H1 (cell line): ENCODE measurements around the gene MEF2D. TPM values are rescaled to one million over a fixed set of nuclear protein-coding genes. Genes with fewer than 3 reads are reported as not detected.
A peak's percentile ranks its signal among the peaks of the same experiment; 100 is the strongest.

Source experiments
- CHD7 ChIP-seq: fragments of 300-600 bp; sonication (generic); IDR thresholded peaks from 2 replicates; pipeline ENCODE4 v1.7.1; 2012; ENCODE audit warnings: low read length, moderate library complexity, mild to moderate bottlenecking, inconsistent platforms; ENCODE audit not compliant: insufficient replicate concordance
- E2F6 ChIP-seq: IDR thresholded peaks from 2 replicates; pipeline ENCODE4 v1.6.1; 2012; ENCODE audit warnings: inconsistent platforms
- JUND ChIP-seq: IDR thresholded peaks from 2 replicates; pipeline ENCODE4 v1.6.1; 2011; ENCODE audit warnings: mild to moderate bottlenecking, improper control_type of control experiment, low read length
- POU5F1 ChIP-seq: IDR thresholded peaks from 2 replicates; pipeline ENCODE4 v1.6.1; 2011; ENCODE audit warnings: low read depth, mild to moderate bottlenecking, low read length, moderate library complexity
- RNF2 ChIP-seq: fragments of 200-900, 300-1000 bp; sonication (generic); IDR thresholded peaks from 2 replicates; pipeline ENCODE4 v1.7.1; 2016; ENCODE audit warnings: borderline replicate concordance, low read depth, mild to moderate bottlenecking, antibody characterized with exemption, low read length; ENCODE audit not compliant: poor library complexity, severe bottlenecking; ENCODE audit errors: missing control alignments
- SIRT6 ChIP-seq: IDR thresholded peaks from one replicate; pipeline ENCODE4 v1.7.1; 2012; ENCODE audit warnings: low read length, inconsistent platforms
- SP4 ChIP-seq: IDR thresholded peaks from 2 replicates; pipeline ENCODE4 v1.6.1; 2012; ENCODE audit warnings: low read length, inconsistent platforms
- TAF7 ChIP-seq: optimal IDR thresholded peaks from 2 replicates; pipeline ENCODE3; 2011; ENCODE audit warnings: low read depth, mild to moderate bottlenecking, inconsistent platforms, low read length, moderate library complexity, borderline replicate concordance
- TEAD4 ChIP-seq: IDR thresholded peaks from 2 replicates; pipeline ENCODE4 v1.6.1; 2012; ENCODE audit warnings: low read depth, low read length, inconsistent platforms, mixed read lengths
- polyA plus RNA-seq, 7 experiments: library from polyadenylated mRNA; depleted of rRNA in 3 of 7; stranded (reverse) in 5 of 7; unstranded in 2 of 7; fragments of >200 nt in 5 of 7; fragments of 200-250 nt in 2 of 7; gene quantifications; 1 replicate in 5 of 7; 2 replicates in 1 of 7; 4 replicates in 1 of 7; pipeline versions ENCODE4 v1.2.1 to v1.2.3, GENCODE V29; 2011 to 2013; ENCODE audit warnings: missing spikeins in 2 of 7, mixed read lengths in 2 of 7
- total RNA-seq: library from RNA; stranded (reverse); fragmentation: NEBNext Ultra II Directional; extraction: Animal tissue kit (Norgen Biotek cat#: 25700); gene quantifications from 2 replicates; pipeline ENCODE4 v1.2.1, GENCODE V29; 2021

MEF2D gene
- total and polyA plus RNA-seq, 2 of the 8 experiments (the other 6 are each of a cell fraction or from before 2014, with no cell fraction given) = 17.3 to 20.3 TPM

GRCh38 chr1:156421062-156421938, 79.3 kb downstream of the MEF2D start (continued):
- TF ChIP-seq SP4 = no peak
- peak; percentile 38; the same call in 1 of the 2 replicates for TF ChIP-seq JUND
- 0 out of 2 replicates have a peak, but pooled peaks have one; percentile 9 for TF ChIP-seq TEAD4
- no peak for TF ChIP-seq SIRT6
- TF ChIP-seq CHD7 = no peak
- peak; percentile 65 for TF ChIP-seq TAF7
- TF ChIP-seq RNF2 = no peak
- TF ChIP-seq E2F6 = peak; percentile 97
- no peak for TF ChIP-seq POU5F1
